GM18519 (cell line): ENCODE data around the gene KIFC1.

Source experiments
- ATAC-seq: cut with Tn5 transposase; IDR thresholded peaks from one replicate; pipeline ENCODE4 v1.9.1; 2021; ENCODE audit warnings: mild to moderate bottlenecking, moderate library complexity; ENCODE audit not compliant: unreplicated experiment, low FRiP score

Gene KIFC1

GRCh38 chr6:33424855-33425667, 33.4 kb downstream of the KIFC1 start:
- no peak for ATAC-seq

- no peak for ATAC-seq
Measured at GRCh38 chr6:33425668-33426577, 34.3 kb downstream of the KIFC1 start.

GRCh38 chr6:33426590-33427511, 35.2 kb downstream of the KIFC1 start:
- ATAC-seq: no peak

- ATAC-seq: no peak
Measured at GRCh38 chr6:33427585-33428223, 36.1 kb downstream of the KIFC1 start.

- ATAC-seq: no peak
Measured at GRCh38 chr6:33428224-33428965, 36.8 kb downstream of the KIFC1 start.

- no peak for ATAC-seq
Measured at GRCh38 chr6:33428966-33429749, 37.5 kb downstream of the KIFC1 start.

GRCh38 chr6:33429750-33430052, 38.1 kb downstream of the KIFC1 start:
- no peak for ATAC-seq

GRCh38 chr6:33430334-33430733, 38.7 kb downstream of the KIFC1 start:
- no peak for ATAC-seq

- ATAC-seq: no peak
Measured at GRCh38 chr6:33430991-33431879, 39.6 kb downstream of the KIFC1 start.

- ATAC-seq: no peak
Measured at GRCh38 chr6:33431880-33432541, 40.4 kb downstream of the KIFC1 start.

- ATAC-seq: no peak
Measured at GRCh38 chr6:33432546-33432945, 40.9 kb downstream of the KIFC1 start.

- ATAC-seq: no peak
Measured at GRCh38 chr6:33433001-33433543, 41.4 kb downstream of the KIFC1 start.

- ATAC-seq: no peak
Measured at GRCh38 chr6:33433544-33434191, 42.0 kb downstream of the KIFC1 start.

- no peak for ATAC-seq
Measured at GRCh38 chr6:33434961-33435360, 43.3 kb downstream of the KIFC1 start.

GRCh38 chr6:33437666-33438065, 46.0 kb downstream of the KIFC1 start:
- ATAC-seq: no peak

- no peak for ATAC-seq
Measured at GRCh38 chr6:33438978-33439594, 47.5 kb downstream of the KIFC1 start.
